WERI-Rb-1 (cell line): ENCODE measurements around the gene AFF3.

ENCODE experiments used
- DNase-seq: peaks from one replicate; pipeline ENCODE4 v3.0.0-alpha.2; 2020
- H3K27ac ChIP-seq: fragments of 250-450 bp; sonication (Bioruptor Pico); 2 replicates; pipeline ENCODE4 v1.5.1; 2020; ENCODE audit warnings: mild to moderate bottlenecking, moderate library complexity
- H3K27me3 ChIP-seq: fragments of 250-450 bp; sonication (Bioruptor Pico); 2 replicates; pipeline ENCODE4 v1.5.1; 2021; ENCODE audit warnings: mild to moderate bottlenecking, low read depth, moderate library complexity; ENCODE audit not compliant: insufficient read depth, severe bottlenecking
- H3K36me3 ChIP-seq: fragments of 250-450 bp; sonication (Bioruptor Pico); 2 replicates; pipeline ENCODE4 v1.5.1; 2020; ENCODE audit warnings: mild to moderate bottlenecking, moderate library complexity
- H3K4me3 ChIP-seq: 2 replicates; pipeline ENCODE4 v1.5.1; 2011; ENCODE audit warnings: low read depth, mild to moderate bottlenecking, control low read depth, low read length
- H3K9me3 ChIP-seq: fragments of 250-450 bp; sonication (Bioruptor Pico); 2 replicates; pipeline ENCODE4 v1.5.1; 2021; ENCODE audit warnings: mild to moderate bottlenecking, moderate library complexity; ENCODE audit not compliant: severe bottlenecking
- CTCF ChIP-seq: IDR thresholded peaks from 2 replicates; pipeline ENCODE4 v1.5.1; 2011; ENCODE audit warnings: low read depth, mild to moderate bottlenecking, control low read depth, inconsistent platforms, low read length

Gene AFF3

GRCh38 chr2:99827296-99827999 lies 314.9 kb downstream of the AFF3 start:
- Histone ChIP-seq H3K27ac (no peak overlapping the region), H3K9me3 (no peaks in the 10 kb centered on the region), H3K4me3 (no peak overlapping the region), H3K36me3 (no peaks in the 10 kb centered on the region), H3K27me3 (no peaks in the 10 kb centered on the region)
- no peak for DNase-seq
- no peak for TF ChIP-seq CTCF

DNA sequence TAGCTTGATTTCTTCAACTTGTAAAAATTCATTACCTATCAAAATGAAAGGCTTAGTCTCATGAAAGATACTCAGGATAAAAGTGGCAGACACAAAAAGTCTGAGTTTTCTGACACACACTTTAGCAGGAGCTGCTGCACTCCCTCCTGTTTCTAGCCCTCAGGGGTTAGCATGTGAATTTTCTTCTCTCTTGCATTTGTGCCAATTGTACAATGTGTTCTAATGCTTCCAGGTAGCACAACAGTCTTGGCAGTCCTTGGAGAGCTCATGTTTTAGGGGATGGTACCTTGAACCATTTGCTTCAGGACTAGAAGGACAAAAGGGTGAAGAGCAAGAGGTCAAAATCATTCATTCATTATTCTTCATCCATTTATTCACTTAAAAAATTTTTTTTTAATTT lies 316.8 kb downstream of the AFF3 start:
- H3K9me3 ChIP-seq, result no peaks in the 10 kb centered on the region
- TF ChIP-seq CTCF, result no peak
- no peaks in the 10 kb centered on the region for H3K27me3 ChIP-seq
- H3K27ac ChIP-seq, result no peak overlapping the region
- no peak overlapping the region for H3K4me3 ChIP-seq
- no peaks in the 10 kb centered on the region for H3K36me3 ChIP-seq
- DNase-seq, result no peak

GRCh38 chr2:99824758-99825157 lies 317.6 kb downstream of the AFF3 start:
- DNase-seq, result no peak
- Histone ChIP-seq H3K27ac (no peak overlapping the region), H3K36me3 (no peaks in the 10 kb centered on the region), H3K27me3 (no peaks in the 10 kb centered on the region), H3K4me3 (no peak overlapping the region), H3K9me3 (no peaks in the 10 kb centered on the region)
- no peak for TF ChIP-seq CTCF

DNA sequence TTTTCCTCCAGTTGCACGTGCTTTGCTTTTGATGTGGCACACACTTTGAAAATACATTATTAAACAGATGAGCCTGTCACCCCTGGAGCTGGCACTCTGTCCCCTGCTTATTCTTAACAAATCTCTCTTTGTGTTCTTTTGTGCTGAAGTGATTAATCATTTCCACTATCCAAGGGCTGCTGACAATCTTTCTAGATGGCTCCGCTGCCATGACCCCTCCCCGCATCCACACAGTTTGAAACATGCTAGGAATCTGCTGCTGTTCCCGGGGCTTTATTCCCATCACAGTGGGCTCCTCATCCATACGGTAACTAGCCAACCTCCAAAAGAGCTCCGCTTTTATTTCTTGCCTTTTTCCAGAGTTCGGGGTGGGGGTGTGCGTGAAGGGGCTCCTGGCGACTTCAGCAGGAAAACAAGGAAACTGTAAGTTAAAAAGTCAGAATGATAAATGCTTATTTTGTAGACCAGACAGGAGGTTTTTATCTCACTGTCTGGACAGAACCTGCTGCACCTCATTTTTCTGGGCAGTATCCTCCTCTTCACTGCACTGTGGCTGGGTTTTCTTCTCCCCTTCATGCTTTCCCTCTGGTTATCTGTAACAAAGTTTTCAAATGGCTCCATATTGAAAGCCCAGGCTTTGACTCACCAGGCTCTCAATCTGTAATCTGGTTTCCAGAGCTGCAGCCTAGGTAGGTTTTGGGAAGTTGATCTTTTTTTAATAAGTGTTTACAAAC lies 319.7 kb downstream of the AFF3 start:
- Histone ChIP-seq H3K9me3 (no peaks in the 10 kb centered on the region), H3K4me3 (no peak overlapping the region), H3K27me3 (no peaks in the 10 kb centered on the region), H3K36me3 (no peaks in the 10 kb centered on the region), H3K27ac (no peak overlapping the region)
- DNase-seq, result no peak
- no peak for TF ChIP-seq CTCF

DNA sequence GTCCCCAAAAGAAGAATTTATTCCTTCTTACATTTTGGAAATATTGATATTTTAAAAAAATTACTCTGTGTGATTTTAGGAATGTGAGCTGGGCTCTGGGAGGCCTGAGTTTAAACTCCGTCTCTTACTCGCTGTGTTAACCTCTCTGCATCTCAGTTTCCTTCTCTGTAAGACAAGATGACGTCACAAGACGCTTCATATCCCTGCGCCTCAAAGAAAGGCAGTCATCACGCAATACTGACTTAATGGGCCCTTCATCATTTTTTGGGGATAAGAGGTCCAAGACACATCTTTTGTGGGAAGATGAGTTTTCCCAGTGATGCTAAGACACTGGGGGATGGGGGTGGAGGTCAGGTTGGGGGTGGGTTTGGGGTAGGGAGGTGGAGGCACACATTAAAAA lies 320.4 kb downstream of the AFF3 start:
- DNase-seq, result no peak
- no peaks in the 10 kb centered on the region for H3K27me3 ChIP-seq

More for the DNA sequence above, 320.4 kb downstream of the AFF3 start:
- TF ChIP-seq CTCF, result no peak
- no peak overlapping the region for H3K27ac ChIP-seq
- H3K9me3 ChIP-seq, result no peaks in the 10 kb centered on the region
- no peaks in the 10 kb centered on the region for H3K36me3 ChIP-seq
- H3K4me3 ChIP-seq, result no peak overlapping the region
